Measurements from ENCODE around the gene OR2F2.

The OR2F2 gene

DNA sequence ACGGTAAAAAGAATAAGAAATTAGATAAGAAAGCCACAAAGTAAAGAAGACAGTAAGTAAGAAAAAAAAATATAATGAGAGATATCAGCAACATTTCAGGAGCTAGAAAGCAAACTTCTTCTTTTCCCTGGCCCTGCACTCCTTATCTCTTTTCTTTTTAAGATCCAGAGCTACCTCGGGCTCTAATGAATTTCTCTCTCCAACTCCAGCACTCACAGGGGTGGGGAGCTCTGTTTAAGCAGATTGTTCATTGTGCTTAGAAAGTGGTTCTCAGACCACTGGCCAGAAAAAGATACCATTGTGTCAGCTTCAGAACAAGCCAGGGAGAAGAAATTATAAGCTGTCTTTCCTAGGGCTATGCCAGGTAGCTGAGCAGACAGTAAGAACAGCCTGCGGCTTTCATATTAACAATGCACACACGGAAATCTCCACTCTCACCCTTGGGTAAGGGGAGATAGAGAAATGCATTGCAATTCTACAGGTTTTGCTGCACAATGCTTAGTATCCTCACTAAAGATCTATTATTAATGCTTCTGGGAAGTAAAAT lies 38.9 kb downstream of the OR2F2 start:
- H3K4me3 ChIP-seq (ENCODE audit: low read depth, low read length): peak overlapping the region; percentile 7; the same call in 1 of the 2 replicates
- no peak for DNase-seq (ENCODE audit: low read depth)
- TF ChIP-seq, protein P1, sequence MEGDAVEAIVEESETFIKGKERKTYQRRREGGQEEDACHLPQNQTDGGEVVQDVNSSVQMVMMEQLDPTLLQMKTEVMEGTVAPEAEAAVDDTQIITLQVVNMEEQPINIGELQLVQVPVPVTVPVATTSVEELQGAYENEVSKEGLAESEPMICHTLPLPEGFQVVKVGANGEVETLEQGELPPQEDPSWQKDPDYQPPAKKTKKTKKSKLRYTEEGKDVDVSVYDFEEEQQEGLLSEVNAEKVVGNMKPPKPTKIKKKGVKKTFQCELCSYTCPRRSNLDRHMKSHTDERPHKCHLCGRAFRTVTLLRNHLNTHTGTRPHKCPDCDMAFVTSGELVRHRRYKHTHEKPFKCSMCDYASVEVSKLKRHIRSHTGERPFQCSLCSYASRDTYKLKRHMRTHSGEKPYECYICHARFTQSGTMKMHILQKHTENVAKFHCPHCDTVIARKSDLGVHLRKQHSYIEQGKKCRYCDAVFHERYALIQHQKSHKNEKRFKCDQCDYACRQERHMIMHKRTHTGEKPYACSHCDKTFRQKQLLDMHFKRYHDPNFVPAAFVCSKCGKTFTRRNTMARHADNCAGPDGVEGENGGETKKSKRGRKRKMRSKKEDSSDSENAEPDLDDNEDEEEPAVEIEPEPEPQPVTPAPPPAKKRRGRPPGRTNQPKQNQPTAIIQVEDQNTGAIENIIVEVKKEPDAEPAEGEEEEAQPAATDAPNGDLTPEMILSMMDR (IDR thresholded peaks at IDR 0.05; ENCODE audit: control insufficient read depth, extremely low read depth, insufficient read depth): no peak

DNA sequence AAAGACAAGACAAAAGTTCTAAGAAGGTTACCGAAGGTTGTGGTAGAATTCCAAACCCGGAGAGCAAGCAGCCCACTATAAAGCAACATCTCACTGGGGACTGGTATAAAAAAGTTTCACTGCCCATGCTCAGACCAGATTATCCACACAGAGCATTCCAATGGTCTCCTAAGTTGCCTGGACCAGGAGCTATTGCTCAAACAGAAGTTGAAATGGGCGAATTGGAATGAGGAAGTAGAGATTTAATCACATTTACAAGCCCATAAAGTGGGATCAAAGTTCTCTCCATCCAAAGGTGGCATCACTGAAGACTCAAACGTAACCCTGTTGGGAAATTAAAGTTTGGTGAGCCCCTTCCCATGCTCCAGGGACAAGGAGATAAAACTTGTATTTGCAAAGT lies 39.4 kb downstream of the OR2F2 start:
- TF ChIP-seq, protein P1 (IDR thresholded peaks at IDR 0.05; ENCODE audit: control insufficient read depth, extremely low read depth, insufficient read depth): no peak
- H3K4me3 ChIP-seq (ENCODE audit: low read depth, low read length): peak overlapping the region; percentile 7; the same call in 1 of the 2 replicates
- peak; percentile 84 for DNase-seq (ENCODE audit: low read depth)

DNA sequence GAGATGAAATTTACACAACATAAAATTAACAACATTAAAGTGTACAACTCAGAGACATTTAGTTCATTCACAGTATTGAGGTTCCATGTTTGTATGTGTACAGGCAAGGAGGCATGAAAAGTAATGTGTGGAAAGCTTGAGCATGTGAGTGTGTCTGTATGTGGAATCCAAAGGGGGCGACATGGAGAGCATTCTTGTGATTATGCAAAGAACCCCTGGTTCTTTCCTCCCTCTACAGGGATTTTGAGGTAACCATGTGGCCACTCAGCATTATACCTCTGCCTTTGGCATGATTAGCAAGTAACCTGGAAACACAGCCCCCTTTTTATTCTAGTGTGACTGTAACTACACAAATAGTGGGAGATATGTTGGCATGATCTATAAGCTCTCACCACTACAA lies 40.6 kb downstream of the OR2F2 start:
- DNase-seq (ENCODE audit: low read depth): no peak
- TF ChIP-seq, protein P1 (IDR thresholded peaks at IDR 0.05; ENCODE audit: control insufficient read depth, extremely low read depth, insufficient read depth): no peak
- H3K4me3 ChIP-seq (ENCODE audit: low read depth, low read length): no peak overlapping the region

DNA sequence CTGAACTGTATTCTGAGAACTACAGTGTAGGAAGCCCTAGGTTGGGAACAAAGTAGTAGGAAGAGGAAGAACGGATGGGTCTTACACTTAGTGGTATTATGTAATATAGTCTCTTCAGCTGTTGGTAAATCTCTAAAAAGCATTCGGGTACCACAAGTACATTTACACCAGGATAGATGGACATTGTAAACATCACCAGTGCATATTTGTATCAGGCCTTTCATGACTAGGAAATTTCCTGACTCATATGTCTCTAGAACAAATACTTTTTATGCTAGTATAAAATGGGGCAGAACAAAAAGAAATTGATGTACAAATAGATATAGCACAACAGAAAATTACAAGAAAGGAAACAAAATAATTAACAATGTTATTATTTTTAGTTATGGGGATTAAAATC lies 43.6 kb downstream of the OR2F2 start:
- no peak for DNase-seq (ENCODE audit: low read depth)
- H3K4me3 ChIP-seq (ENCODE audit: low read depth, low read length): no peak overlapping the region
- TF ChIP-seq, protein P1 (IDR thresholded peaks at IDR 0.05; ENCODE audit: control insufficient read depth, extremely low read depth, insufficient read depth): no peak

DNA sequence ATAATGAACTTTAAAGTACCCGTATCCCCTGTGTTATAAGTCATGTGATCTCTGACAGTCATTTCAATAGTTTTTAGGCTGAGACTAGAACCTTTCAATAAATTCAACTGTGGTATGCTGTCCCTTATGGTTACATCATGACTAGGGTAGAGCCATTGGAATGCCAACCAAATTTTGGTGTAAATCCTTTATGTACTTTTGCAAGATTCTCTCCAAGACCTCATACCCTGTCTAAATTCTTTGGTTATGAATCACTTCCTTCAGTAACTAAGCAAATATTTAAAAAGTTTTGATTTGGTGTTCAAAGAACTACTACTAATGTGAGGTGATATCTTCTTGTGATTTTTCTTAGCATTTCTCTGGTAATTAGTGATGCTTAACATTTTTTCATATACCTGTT lies 44.3 kb downstream of the OR2F2 start:
- TF ChIP-seq, protein P1 (IDR thresholded peaks at IDR 0.05; ENCODE audit: control insufficient read depth, extremely low read depth, insufficient read depth): no peak
- no peak for DNase-seq (ENCODE audit: low read depth)

DNA sequence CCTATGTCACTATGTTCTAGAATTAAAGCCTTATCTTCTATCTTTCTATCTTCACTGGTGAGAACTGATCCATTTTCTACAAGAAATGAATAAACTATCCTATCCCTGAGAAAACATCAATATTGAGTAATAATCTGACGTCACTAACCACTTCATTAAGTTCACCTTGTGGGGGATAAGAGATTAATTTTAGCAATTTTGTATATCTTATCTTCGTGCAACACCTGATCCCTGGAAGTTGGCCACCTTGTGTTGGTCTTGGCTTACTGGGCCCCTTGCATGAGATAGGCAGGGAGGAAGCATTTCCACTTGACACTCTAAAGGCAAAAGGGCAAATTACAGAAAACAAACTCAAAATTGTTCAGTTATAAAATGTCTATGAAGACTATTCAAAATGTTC lies 45.0 kb downstream of the OR2F2 start:
- DNase-seq (ENCODE audit: low read depth): no peak
- no peak overlapping the region for H3K4me3 ChIP-seq (ENCODE audit: low read depth, low read length)
- TF ChIP-seq, protein P1 (IDR thresholded peaks at IDR 0.05; ENCODE audit: control insufficient read depth, extremely low read depth, insufficient read depth): no peak

More for the DNA sequence above, 44.3 kb downstream of the OR2F2 start:
- H3K4me3 ChIP-seq (ENCODE audit: low read depth, low read length): no peak overlapping the region

Measured in LNCaP clone FGC (cell line).